ENCODE results near the gene FAM89B.

DNA sequence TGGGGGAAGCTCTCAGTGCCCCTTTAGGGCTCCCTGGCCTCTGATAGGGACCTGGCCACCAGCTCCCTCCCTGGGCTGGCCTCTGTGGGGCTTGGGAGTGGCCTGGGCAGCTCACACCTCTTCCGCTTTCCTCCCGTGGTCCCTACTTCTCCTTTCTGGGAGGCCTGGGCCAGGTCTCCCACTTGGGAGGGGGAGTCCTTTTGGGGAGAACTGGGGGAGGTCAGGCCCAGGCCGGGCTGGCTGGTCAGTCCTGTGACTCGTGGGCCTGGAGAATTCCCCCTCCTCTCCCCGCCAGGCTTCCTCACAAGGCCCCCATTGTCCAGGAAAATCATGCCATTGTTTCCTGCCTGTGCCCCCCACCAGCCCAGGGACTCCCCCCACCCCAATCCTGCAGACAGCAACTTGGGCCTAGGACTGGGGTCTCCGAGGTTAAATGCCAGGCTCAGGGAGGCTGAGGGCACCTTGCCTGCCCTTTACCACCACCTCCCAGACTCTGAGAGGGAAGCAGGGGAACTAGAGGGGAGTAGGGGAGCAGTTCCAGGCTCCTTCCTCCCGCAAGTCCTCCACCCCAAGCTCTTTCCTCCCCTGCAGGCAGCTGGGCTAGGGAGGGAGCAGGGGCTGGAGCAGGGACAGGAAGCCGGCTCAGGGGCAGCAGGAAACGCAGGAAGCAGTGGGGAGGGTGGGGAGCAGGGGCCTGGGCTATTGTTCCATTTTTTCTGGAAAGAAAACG is 38.9 kb downstream of the FAM89B start:
- TF ChIP-seq, protein P1, sequence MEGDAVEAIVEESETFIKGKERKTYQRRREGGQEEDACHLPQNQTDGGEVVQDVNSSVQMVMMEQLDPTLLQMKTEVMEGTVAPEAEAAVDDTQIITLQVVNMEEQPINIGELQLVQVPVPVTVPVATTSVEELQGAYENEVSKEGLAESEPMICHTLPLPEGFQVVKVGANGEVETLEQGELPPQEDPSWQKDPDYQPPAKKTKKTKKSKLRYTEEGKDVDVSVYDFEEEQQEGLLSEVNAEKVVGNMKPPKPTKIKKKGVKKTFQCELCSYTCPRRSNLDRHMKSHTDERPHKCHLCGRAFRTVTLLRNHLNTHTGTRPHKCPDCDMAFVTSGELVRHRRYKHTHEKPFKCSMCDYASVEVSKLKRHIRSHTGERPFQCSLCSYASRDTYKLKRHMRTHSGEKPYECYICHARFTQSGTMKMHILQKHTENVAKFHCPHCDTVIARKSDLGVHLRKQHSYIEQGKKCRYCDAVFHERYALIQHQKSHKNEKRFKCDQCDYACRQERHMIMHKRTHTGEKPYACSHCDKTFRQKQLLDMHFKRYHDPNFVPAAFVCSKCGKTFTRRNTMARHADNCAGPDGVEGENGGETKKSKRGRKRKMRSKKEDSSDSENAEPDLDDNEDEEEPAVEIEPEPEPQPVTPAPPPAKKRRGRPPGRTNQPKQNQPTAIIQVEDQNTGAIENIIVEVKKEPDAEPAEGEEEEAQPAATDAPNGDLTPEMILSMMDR (IDR thresholded peaks at IDR 0.05; ENCODE audit: poor library complexity, severe bottlenecking), result no peak
- TF ChIP-seq, protein P2, sequence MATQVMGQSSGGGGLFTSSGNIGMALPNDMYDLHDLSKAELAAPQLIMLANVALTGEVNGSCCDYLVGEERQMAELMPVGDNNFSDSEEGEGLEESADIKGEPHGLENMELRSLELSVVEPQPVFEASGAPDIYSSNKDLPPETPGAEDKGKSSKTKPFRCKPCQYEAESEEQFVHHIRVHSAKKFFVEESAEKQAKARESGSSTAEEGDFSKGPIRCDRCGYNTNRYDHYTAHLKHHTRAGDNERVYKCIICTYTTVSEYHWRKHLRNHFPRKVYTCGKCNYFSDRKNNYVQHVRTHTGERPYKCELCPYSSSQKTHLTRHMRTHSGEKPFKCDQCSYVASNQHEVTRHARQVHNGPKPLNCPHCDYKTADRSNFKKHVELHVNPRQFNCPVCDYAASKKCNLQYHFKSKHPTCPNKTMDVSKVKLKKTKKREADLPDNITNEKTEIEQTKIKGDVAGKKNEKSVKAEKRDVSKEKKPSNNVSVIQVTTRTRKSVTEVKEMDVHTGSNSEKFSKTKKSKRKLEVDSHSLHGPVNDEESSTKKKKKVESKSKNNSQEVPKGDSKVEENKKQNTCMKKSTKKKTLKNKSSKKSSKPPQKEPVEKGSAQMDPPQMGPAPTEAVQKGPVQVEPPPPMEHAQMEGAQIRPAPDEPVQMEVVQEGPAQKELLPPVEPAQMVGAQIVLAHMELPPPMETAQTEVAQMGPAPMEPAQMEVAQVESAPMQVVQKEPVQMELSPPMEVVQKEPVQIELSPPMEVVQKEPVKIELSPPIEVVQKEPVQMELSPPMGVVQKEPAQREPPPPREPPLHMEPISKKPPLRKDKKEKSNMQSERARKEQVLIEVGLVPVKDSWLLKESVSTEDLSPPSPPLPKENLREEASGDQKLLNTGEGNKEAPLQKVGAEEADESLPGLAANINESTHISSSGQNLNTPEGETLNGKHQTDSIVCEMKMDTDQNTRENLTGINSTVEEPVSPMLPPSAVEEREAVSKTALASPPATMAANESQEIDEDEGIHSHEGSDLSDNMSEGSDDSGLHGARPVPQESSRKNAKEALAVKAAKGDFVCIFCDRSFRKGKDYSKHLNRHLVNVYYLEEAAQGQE (IDR thresholded peaks at IDR 0.05; ENCODE audit: borderline replicate concordance), result no peak
- TF ChIP-seq MXI1 (conservative IDR thresholded peaks at IDR 0.05; ENCODE audit: poor library complexity, severe bottlenecking), result no peak
- TF ChIP-seq TAF1 (IDR thresholded peaks at IDR 0.05; ENCODE audit: low read depth), result no peak

All from neural cell (in vitro differentiated cells).